Ishikawa (cell line): ENCODE results near the gene PRDM16.

Source experiments
- CEBPB ChIP-seq: IDR thresholded peaks from 2 replicates; pipeline ENCODE4 v1.6.1; 2012
- EGR1 ChIP-seq: IDR thresholded peaks from 2 replicates; pipeline ENCODE4 v1.6.1; 2012
- EP300 ChIP-seq: IDR thresholded peaks from 2 replicates; pipeline ENCODE4 v1.6.1; 2012; ENCODE audit warnings: borderline replicate concordance
- FOXM1 ChIP-seq: IDR thresholded peaks from 2 replicates; pipeline ENCODE4 v1.6.1; 2012; ENCODE audit warnings: low read depth, borderline replicate concordance
- MAX ChIP-seq: IDR thresholded peaks from 2 replicates; pipeline ENCODE4 v1.6.1; 2012
- NFIC ChIP-seq: IDR thresholded peaks from 2 replicates; pipeline ENCODE4 v1.6.1; 2012
- RAD21 ChIP-seq: IDR thresholded peaks from 2 replicates; pipeline ENCODE4 v1.6.1; 2012; ENCODE audit warnings: low read depth
- REST ChIP-seq: IDR thresholded peaks from 2 replicates; pipeline ENCODE4 v1.6.1; 2012; ENCODE audit warnings: low read depth, mild to moderate bottlenecking
- TAF1 ChIP-seq: IDR thresholded peaks from 2 replicates; pipeline ENCODE4 v1.6.1; 2012; ENCODE audit warnings: low read depth, mild to moderate bottlenecking
- TCF12 ChIP-seq: IDR thresholded peaks from 2 replicates; pipeline ENCODE4 v1.6.1; 2012; ENCODE audit warnings: low read depth
- TEAD4 ChIP-seq: IDR thresholded peaks from 2 replicates; pipeline ENCODE4 v1.6.1; 2012
- YY1 ChIP-seq: IDR thresholded peaks from 2 replicates; pipeline ENCODE4 v1.6.1; 2012; ENCODE audit warnings: low read depth

DNA sequence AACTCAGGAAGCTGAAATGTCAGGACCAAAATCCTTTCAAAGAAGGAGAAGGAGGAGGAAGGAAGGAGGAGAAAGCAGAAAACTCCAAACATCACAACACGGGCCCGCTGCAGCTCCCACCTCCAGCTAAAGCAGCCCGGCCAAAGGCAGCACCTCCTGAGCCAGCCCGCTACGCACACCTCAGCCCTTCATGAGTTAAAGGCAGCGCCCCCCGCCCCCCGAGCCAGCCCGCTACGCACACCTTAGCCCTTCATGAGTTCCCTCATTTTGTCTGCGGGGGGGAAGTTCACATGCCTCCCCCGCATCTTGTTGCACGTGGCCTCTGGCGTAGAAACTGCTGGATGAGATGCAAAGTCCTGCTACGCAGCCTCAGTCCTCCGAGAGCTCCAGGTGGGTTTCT is 294.8 kb downstream of the PRDM16 start:
- TF ChIP-seq MAX (no peak), EP300 (no peak), RAD21 (no peak), TEAD4 (no peak), TCF12 (no peak), REST (no peak), TAF1 (no peak), YY1 (no peak), EGR1 (no peak), NFIC (no peak), CEBPB (no peak), FOXM1 (no peak)
